Stomach (tissue), 4 donors: ENCODE measurements around the gene PTPMT1.

Experiments
- EP300 ChIP-seq: sonication (generic); formaldehyde crosslinking; IDR thresholded peaks from one replicate; pipeline ENCODE4 v1.6.1; 2017; ENCODE audit warnings: antibody characterized with exemption
- TF ChIP-seq, protein P1 (sequence below), 7 experiments: fragments of 450-650 bp in 4 of 7; fragments of 200-600 bp in 3 of 7; sonication (generic) in 3 of 7; IDR thresholded peaks; one replicate each; pipeline ENCODE4 v1.5.1; 2016 to 2019; ENCODE audit warnings: antibody characterized with exemption in 7 of 7, control low read depth in 2 of 7, mild to moderate bottlenecking in 1 of 7

DNA sequence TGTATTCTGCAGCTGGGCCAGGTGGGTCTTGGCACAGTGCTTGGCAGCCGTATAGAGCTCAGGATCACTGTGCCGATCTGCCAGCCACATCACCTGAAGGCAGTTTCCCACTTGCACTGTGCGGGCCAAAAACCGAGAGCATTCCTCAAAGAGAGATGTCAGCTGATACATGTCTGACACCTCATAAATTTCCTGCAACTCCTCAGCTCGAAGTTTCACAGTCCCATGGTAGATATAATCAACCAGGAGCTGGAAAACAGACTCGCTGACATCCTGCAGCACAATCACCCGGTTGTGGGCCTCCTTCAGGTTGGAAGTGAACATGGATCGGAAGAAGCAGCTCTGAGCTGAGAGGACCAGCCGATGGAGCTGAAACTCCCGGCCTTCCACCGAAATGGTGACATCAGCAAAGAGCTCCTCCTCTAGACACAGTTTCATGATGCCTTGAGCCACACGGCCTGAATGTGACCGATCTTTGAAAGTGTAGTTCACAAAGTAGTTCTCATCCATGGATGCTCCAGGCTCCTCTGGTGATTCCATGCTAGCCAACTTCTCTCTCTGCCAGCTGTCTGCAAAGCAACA is 12.2 kb downstream of the PTPMT1 start:
- TF ChIP-seq EP300, result no peak
- TF ChIP-seq, protein P1, sequence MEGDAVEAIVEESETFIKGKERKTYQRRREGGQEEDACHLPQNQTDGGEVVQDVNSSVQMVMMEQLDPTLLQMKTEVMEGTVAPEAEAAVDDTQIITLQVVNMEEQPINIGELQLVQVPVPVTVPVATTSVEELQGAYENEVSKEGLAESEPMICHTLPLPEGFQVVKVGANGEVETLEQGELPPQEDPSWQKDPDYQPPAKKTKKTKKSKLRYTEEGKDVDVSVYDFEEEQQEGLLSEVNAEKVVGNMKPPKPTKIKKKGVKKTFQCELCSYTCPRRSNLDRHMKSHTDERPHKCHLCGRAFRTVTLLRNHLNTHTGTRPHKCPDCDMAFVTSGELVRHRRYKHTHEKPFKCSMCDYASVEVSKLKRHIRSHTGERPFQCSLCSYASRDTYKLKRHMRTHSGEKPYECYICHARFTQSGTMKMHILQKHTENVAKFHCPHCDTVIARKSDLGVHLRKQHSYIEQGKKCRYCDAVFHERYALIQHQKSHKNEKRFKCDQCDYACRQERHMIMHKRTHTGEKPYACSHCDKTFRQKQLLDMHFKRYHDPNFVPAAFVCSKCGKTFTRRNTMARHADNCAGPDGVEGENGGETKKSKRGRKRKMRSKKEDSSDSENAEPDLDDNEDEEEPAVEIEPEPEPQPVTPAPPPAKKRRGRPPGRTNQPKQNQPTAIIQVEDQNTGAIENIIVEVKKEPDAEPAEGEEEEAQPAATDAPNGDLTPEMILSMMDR (IDR thresholded peaks at IDR 0.05), result no peak
